RWPE2 (cell line): ENCODE measurements around the gene EHD4.

Source experiments
- ATAC-seq: fragments of 200-7000 bp; cut with Tn5 transposase; 3 replicates; pipeline ENCODE4 v1.9.1; 2021; ENCODE audit warnings: low read depth
- DNase-seq: peaks from one replicate; pipeline ENCODE4 v3.0.0-alpha.2; 2020; ENCODE audit warnings: low spot score
- H3K27ac ChIP-seq: fragments of 450-650 bp; 2 replicates; pipeline ENCODE4 v1.5.1; 2017; ENCODE audit warnings: mild to moderate bottlenecking; ENCODE audit not compliant: poor library complexity, severe bottlenecking
- H3K27me3 ChIP-seq: fragments of 250-450 bp; sonication (Bioruptor Pico); 2 replicates; pipeline ENCODE4 v1.5.1; 2021; ENCODE audit warnings: mild to moderate bottlenecking, moderate library complexity; ENCODE audit not compliant: insufficient read depth, poor library complexity, severe bottlenecking
- H3K36me3 ChIP-seq: fragments of 250-450 bp; sonication (Bioruptor Pico); 2 replicates; pipeline ENCODE4 v1.5.1; 2020; ENCODE audit warnings: low read depth, mild to moderate bottlenecking, moderate library complexity
- H3K4me1 ChIP-seq: fragments of 250-450 bp; sonication (Bioruptor Pico); 2 replicates; pipeline ENCODE4 v1.5.1; 2021; ENCODE audit warnings: mild to moderate bottlenecking, moderate library complexity; ENCODE audit not compliant: insufficient read depth, poor library complexity, severe bottlenecking
- H3K4me3 ChIP-seq: fragments of 250-450 bp; sonication (Bioruptor Pico); 2 replicates; pipeline ENCODE4 v1.5.1; 2021; ENCODE audit warnings: mild to moderate bottlenecking, moderate library complexity; ENCODE audit not compliant: severe bottlenecking
- H3K9me3 ChIP-seq: fragments of 250-450 bp; sonication (Bioruptor Pico); 2 replicates; pipeline ENCODE4 v1.5.1; 2021; ENCODE audit warnings: mild to moderate bottlenecking, moderate library complexity; ENCODE audit not compliant: severe bottlenecking
- CTCF ChIP-seq: fragments of 450-650 bp; IDR thresholded peaks from one replicate; pipeline ENCODE4 v1.5.1; 2017; ENCODE audit warnings: mild to moderate bottlenecking, moderate library complexity; ENCODE audit not compliant: poor library complexity, severe bottlenecking

Gene EHD4

GRCh38 chr15:41860049-41860828 is 112.1 kb downstream of the EHD4 start:
- Histone ChIP-seq H3K36me3 (no peaks in the 10 kb centered on the region), H3K4me3 (no peak overlapping the region), H3K27ac (no peak overlapping the region), H3K9me3 (no peaks in the 10 kb centered on the region), H3K27me3 (no peaks in the 10 kb centered on the region), H3K4me1 (no peaks in the 10 kb centered on the region)
- no peak for TF ChIP-seq CTCF
- ATAC-seq (no peak), DNase-seq (no peak)

- Histone ChIP-seq H3K27me3 (no peaks in the 10 kb centered on the region), H3K4me3 (no peak overlapping the region), H3K27ac (no peak overlapping the region), H3K4me1 (no peaks in the 10 kb centered on the region), H3K9me3 (no peaks in the 10 kb centered on the region), H3K36me3 (no peaks in the 10 kb centered on the region)
- no peak for TF ChIP-seq CTCF
- no peak for ATAC-seq
- no peak for DNase-seq
Measured at GRCh38 chr15:41858756-41859155, 113.6 kb downstream of the EHD4 start.

- ATAC-seq (no peak), DNase-seq (no peak)
- TF ChIP-seq CTCF, result no peak
- H3K27me3 ChIP-seq, result no peaks in the 10 kb centered on the region
- H3K27ac ChIP-seq, result no peak overlapping the region
- H3K36me3 ChIP-seq, result no peaks in the 10 kb centered on the region
- no peaks in the 10 kb centered on the region for H3K4me1 ChIP-seq
- H3K9me3 ChIP-seq, result no peaks in the 10 kb centered on the region
- H3K4me3 ChIP-seq, result no peak overlapping the region
Measured at GRCh38 chr15:41857316-41857715, 115.0 kb downstream of the EHD4 start.

GRCh38 chr15:41856716-41857115 is 115.6 kb downstream of the EHD4 start:
- H3K9me3 ChIP-seq, result no peaks in the 10 kb centered on the region
- H3K4me1 ChIP-seq, result no peaks in the 10 kb centered on the region
- H3K36me3 ChIP-seq, result no peaks in the 10 kb centered on the region
- H3K27me3 ChIP-seq, result no peaks in the 10 kb centered on the region
- DNase-seq, result no peak
- H3K27ac ChIP-seq, result no peak overlapping the region
- no peak for ATAC-seq
- TF ChIP-seq CTCF, result no peak
- H3K4me3 ChIP-seq, result no peak overlapping the region

GRCh38 chr15:41856262-41856661 is 116.1 kb downstream of the EHD4 start:
- DNase-seq (no peak), ATAC-seq (no peak)
- TF ChIP-seq CTCF, result no peak
- Histone ChIP-seq H3K9me3 (no peaks in the 10 kb centered on the region), H3K36me3 (no peaks in the 10 kb centered on the region), H3K4me1 (no peaks in the 10 kb centered on the region), H3K27ac (no peak overlapping the region), H3K4me3 (no peak overlapping the region), H3K27me3 (no peaks in the 10 kb centered on the region)
